Renal cortical epithelial cell (primary cell): ENCODE measurements around the gene FAM199X. TPM values are rescaled to one million over a fixed set of nuclear protein-coding genes. Genes with fewer than 3 reads are reported as not detected.

Experiments used
- DNase-seq: peaks from one replicate; pipeline ENCODE4 v3.0.0-alpha.2; 2011; ENCODE audit warnings: low read depth
- total RNA-seq: library from RNA; depleted of rRNA; stranded (reverse); fragments of >200 nt; gene quantifications from 2 replicates; pipeline ENCODE4 v1.2.3, GENCODE V29; 2014

Gene FAM199X
- total RNA-seq, result 59.9 and 77.5 TPM in 2 replicates

DNA sequence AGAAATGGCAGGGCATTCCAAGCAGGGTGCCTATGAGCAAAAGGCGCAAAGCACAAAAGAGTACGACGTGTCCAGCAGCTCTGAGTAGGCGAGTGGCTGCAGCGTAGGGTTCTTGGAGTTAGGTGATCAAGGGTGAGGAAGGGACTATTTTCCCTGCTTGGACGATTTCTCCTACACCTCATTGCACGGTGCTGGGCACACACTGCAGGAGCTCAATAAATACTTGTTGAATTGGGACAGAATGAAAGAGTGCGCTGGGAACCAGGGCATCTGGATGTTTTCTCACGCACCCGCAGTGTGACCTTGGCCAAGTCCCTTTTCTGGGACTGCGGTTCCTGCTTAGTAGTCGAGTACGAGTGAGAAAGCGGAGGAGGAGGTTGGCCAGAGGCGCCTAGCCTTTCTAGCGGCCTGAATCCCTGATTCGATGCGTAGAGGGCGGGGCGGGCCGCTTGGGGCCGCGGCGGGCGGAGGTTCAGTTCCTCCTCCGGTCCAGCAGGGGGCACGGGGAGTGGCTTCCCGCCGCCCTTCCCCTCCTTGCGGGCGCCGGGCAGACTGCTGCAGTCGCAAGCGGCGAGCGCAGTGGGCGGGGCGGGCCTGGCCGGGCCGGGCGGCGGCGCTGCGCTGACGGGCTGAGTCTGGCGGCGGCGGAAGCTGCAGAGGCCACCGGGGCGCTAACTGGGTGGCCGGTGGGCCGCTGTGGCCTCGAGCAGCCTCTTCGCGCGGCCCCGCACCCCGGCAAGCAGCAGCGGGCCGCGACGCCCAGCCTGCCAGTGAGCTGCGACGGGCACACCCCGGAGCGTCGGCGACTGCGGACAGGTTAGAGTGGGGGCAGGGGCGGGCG, at the start of gene FAM199X:
FAM199X (plus strand) TSS at position 560 of the 841 bp plus-strand sequence. CDS start 333 bp downstream, outside the sequence.
- DNase-seq, result peak; percentile 65

DNA sequence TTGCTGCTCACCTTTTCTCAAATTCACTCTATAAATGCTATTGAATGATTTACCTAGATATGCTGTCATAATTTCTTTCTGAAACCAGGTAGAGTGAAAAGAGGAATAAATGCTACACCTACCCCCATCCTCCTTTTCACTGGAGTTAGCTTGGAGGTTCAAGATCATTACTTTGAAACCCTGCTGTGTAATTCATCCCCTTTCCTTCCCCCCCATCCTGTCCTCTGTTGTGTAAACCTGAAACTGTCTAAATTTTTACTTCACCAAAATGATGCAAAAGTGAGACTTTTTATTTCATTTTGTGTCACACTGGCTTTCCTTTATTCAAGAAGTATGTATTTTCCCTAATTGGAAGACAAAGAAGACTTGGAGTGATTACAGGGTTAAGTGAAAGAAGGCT, 48.5 kb upstream of the FAM199X start:
- DNase-seq, result no peak

DNA sequence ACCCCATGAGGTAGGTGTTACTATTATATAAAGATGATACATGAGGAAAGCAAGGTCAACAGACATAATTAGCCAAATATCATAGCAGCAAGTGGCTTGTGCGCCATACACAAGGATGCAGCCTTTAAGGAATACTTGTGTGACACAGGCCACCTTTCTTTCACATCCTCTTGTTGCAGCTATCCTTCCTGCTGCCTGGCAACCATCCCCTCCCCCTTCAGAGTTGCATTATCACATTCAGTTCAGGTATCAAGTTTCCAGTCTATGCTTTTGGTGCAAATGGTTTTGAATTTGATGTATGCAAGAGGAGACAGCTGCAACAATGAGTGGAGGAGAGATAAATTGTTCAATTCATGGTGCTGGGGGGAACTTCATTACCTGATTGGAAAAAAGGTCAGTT, 47.5 kb upstream of the FAM199X start:
- no peak for DNase-seq

DNA sequence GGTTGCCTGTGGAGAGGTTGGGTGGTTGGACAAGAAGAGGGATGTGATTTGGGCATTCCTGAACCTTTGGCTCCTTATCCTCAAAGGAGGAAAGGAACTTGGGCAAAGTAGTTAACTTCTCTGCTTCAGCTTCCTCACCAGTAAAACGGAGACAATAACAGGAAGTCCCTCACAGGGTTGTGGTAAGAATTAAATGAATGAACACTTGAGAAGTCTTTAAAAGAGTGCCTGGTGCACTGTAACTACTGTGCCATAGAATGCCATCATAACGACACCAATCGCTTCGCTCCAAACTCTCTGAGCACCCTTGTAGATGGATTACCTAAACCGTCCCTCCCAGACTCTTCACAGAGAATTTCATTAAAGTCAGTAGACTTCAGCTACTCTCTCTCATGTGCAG, 43.4 kb upstream of the FAM199X start:
- no peak for DNase-seq

DNA sequence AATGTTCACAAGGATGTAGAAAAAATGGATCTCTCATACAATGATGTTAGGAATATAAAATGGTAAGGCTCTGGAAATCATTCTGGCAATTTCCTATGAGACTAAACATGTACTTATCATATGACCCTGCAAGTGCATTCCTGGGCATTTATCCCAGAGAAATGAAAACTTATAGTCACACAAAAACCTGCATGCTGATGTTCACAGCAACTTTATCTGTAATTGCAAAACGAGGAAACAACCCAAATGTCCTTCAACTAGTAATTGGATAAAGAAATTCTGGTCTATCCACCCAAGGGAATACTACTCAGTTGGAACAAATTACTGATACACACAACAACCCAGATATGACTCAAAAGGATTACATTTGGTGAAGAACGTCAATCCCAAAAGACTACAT, 39.4 kb upstream of the FAM199X start:
- DNase-seq, result no peak

DNA sequence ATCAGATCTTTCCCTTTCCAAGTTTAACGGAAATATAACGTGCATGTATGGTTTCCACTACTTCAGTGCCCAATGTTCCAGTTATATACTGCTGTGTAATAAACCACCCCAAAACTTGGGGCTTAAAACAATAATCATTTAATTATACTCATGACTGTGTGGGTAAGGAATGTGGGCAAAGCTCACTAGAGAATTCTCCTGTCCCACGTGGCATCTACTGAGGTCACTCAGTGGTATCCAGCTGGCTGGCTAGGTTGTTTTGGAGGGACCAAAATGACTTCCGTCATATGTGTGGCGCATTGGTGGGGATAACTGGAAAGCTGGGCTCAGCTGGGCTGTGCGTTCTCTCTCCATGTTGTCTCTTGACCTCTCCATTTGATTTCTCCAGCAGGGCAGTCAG, 35.4 kb upstream of the FAM199X start:
- DNase-seq, result no peak

GRCh38 chrX:104134583-104135261, 31.5 kb upstream of the FAM199X start:
- DNase-seq, result no peak

DNA sequence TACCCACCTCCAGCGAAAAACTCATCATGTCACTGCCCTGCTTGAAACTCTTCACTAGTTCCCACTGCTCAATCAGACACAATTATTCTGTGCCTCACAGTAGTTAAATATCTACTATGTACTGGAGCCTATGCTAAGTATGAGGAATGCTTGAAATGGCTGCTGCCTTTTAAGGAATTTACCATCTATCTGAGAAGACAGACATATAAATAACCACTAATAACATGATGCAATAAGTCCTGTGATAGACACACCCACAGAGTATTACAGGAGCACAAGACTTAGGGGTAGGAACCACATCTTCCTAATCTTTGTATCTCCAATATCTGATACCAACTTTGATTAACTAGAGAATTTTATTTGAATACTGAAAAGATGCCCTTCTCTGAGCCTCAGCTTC, 30.6 kb upstream of the FAM199X start:
- DNase-seq, result peak; percentile 85

DNA sequence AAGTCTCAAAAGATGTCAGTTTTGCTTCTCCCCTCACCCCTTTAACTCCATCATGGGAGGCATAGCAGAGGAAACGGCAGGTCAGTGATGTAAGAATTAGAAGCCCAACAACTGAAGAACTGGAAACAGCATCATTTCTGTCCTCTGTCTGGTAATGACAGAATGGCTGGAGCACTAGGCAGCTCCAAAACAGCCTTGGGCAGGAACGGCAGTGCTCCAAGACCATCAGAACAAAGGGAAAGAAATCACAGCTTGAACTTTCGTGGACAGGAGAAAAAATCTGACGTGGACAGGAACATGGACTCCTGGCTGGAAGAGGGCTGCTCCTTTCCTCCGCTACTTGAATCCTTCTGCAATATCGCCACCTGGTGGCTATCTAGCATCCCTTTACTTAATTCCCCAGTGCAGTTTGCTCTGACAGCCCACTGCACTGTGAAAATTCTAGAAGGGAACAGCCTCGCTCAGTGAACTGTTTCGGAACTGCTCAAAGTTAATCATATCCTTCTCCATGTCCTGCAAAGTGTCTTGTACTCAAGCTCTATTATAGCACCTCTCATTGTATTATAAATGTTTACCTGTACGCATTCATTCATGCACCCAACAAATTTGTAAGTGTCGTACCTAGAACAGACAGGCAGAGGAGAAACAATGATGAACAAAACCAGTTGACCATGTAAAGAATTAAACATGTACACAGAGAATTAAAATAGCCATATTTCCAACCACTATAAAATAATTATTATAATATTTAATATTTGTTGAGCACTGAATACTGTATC, 29.8 kb upstream of the FAM199X start:
- peak; percentile 85 for DNase-seq

DNA sequence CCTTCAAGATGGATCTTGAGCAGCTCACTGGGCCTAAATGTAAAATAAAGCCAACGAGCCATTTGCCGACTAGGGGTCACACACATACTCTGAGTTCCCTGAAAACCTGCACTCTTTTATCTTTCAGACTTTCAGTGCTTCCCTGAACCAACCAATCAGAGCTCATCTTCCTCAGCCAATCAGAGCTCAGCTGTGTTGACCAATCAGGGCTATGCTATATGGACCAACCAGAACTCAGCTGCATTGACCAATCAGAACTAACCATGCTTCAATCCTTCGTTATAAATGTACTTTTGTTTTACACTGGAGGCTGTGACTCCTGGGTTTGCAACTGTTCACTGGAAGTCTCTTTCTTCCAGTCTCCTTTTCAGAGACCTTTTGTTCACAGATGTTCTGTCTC, 28.8 kb upstream of the FAM199X start:
- no peak for DNase-seq

- DNase-seq, result no peak
Measured at GRCh38 chrX:104141087-104141760, 25.0 kb upstream of the FAM199X start.

DNA sequence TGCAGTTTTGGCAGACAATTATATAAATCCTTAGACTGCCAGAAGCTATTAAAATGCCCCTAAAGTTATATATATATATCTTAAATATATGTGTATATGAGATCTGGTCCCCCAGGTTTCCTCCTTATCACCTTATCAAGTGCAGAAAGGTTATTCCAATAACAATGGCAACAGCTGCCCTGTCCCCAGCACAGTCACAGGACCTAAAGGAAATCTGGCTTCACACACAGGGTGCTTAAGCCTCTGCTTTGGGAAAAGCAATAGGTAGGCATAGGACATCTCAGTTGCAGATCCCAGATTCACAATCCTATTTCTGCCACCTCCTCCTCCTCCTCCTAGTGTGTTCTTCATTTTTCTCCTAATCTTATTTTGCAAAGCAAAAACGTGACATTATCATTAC, 15.2 kb upstream of the FAM199X start:
- no peak for DNase-seq

DNA sequence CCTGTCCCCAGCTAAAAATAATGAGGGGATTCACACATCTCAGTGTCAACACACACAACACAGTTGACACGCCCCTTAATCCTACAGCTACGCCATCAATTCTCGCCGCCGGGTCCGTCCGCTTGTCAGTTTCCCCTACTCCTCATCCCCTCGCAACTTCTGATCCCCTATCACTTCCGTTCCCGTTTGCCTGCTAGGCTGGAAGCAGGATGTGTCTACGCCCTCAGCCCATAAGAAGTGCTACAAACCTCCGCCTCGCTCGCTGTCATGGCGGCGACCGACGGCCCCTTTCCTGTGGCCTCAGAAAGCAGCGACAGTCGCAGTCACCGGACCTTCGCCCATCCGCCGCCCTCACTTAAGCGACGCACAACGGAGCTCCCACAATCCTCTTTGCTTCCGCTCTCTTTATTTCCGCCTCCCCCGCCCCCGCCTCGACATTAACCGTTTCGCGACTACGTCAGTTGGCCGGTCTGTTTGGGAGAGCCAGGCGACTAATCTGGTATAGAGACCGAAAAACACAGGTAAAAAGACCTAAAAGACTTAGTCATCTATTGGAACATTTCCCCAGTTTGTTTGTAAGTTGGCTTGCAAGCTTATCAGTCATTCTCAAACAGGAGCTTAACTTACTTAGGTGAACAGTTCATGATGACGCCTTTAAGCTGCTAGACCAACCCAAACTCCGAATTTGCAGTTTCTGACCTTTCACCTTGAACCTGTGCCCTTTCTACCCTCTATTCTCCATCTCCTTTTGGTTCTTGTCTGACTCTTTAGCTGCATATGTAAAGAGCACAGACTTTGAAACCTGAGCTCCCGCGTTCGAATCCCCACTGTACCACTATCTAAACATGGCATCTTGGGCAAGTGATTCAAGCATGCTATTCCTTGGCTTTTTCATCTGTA, 9.4 kb upstream of the FAM199X start, which contains the start of gene SLC25A53:
SLC25A53 (minus strand) TSS at position 380 of the 900 bp plus-strand sequence. CDS start 51,752 bp downstream, outside the sequence.
- DNase-seq, result peak; percentile 57

GRCh38 chrX:104166735-104167436, 633 bp downstream of the FAM199X start:
- DNase-seq, result no peak

DNA sequence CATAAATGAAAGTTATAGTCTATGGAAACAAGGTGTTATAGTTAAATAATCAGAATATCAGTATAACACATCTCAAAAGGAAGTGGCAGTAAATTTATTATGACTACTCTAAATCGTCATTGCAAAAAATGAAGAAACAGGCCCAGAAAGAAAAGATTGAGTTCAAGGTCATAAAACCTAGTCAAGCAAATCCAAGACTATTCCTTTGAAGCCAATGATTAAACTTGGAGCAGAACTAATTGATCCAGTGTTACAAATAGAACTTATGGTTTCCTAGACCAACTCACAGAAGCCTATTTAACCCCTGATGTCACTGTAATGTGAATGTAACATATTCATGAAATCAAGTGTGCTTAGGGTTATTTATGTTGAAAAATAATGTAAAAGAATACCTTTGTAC, 1.9 kb downstream of the FAM199X start:
- DNase-seq, result peak; percentile 71

DNA sequence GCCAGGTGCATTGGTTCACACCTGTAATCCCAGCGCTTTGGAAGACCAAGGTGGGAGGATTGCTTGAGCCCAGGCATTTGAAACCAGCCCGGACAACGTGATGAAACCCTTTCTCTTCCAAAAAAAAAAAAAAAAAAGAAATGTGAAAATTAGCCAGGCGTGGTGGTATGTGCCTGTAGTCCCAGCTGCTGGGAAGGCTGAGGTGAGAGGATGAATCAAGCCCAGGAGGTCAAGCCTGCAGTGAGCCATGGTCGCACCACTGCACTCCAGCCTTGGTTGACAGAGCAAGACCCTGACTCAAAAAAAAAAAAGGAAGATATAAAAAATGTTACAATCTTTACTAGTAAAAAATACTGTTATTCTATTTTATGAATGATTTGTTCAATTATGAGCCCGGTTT, 5.9 kb downstream of the FAM199X start:
- peak; percentile 76 for DNase-seq

GRCh38 chrX:104172788-104173187, 6.5 kb downstream of the FAM199X start:
- DNase-seq, result no peak

- no peak for DNase-seq
Measured at GRCh38 chrX:104173841-104174240, 7.6 kb downstream of the FAM199X start.

DNA sequence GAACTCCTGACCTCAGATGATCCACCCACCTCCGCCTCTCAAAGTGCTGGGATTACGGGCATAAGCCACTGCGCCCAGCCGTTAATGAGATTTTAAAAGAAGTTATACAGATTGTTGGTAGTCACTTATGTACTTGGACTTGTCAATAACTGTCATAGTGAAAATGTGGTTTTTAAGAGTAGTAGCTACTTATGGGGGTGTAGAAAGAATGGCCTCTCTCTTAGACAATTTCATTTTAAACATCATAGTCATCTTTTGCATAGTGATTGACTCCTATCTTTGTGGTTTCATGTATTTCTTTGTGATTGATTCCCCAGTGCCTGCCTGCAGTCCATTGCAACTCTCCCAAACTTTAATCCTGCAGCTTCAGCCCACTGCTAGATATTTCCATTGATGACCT, 17.4 kb downstream of the FAM199X start:
- no peak for DNase-seq

DNA sequence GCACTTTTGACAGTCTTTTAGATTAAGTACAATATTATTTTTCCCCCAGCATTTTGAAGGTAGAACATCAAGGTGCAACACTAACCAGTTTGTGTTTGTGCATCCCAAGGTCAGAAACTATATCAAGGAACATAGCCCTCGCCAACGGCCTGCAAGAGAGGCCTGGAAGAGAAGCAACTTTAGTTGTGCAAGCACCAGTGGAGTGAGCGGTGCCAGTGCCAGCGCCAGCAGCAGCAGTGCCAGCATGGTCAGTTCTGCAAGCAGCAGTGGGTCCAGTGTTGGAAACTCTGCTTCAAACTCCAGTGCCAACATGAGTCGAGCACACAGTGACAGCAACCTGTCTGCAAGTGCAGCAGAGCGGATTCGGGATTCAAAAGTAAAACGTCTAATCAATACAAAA, 21.7 kb downstream of the FAM199X start:
- DNase-seq, result no peak
